ENCODE results near the gene AMHR2. TPM values are rescaled to one million over a fixed set of nuclear protein-coding genes. Genes with fewer than 3 reads are reported as not detected.

The AMHR2 gene
- total RNA-seq, 1 experiment from 2014 or later = not detected

DNA sequence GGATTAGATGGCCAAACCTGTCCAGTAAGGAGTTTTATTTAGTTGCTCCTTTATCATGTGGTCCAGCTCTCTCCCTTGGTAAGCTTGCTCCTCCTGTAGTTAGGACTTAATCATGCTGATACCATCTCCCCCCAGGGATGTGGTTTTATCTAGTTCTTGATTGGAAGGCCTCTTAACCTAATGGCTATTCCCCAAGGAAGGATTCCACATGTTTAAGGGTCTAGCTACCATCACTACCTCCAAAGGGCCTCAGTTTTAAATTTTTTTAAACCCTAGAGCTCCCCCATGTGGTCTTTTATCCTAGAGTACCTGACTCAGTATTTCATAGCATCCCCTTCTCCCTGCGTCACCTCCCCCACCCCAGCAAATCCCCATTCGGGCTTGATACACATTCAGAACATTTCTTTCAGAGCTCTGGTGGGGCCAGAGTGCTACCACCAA is 53.1 kb downstream of the AMHR2 start:
- Histone ChIP-seq H3K9ac (ENCODE audit: extremely low read depth, insufficient read length, low read length) (no peak overlapping the region), H3K14ac (ENCODE audit: insufficient read depth, low read length) (no peak overlapping the region), H3K79me2 (ENCODE audit: insufficient read depth, low read length) (no peaks in the 10 kb centered on the region), H3K23me2 (ENCODE audit: insufficient read length, low read depth, low read length, poor library complexity, severe bottlenecking) (no peaks in the 10 kb centered on the region), H2BK120ac (ENCODE audit: low read depth, low read length, poor library complexity, severe bottlenecking) (no peak overlapping the region), H4K91ac (ENCODE audit: insufficient read length, low read depth, low read length) (no peak overlapping the region), H4K20me1 (ENCODE audit: control insufficient read depth, insufficient read depth, insufficient read length) (no peaks in the 10 kb centered on the region), H2AK5ac (ENCODE audit: insufficient read length, low read length) (no peak overlapping the region), H4K8ac (replicated peaks; ENCODE audit: insufficient read length, low read depth, low read length) (no peak overlapping the region), H3K18ac (ENCODE audit: insufficient read length, low read depth, low read length) (no peak overlapping the region), H3K79me1 (ENCODE audit: insufficient read depth, low read depth, low read length, poor library complexity, severe bottlenecking) (peaks cover 8% of the 10 kb centered on the region), H3K4ac (ENCODE audit: low read depth, low read length) (no peak overlapping the region), H3K27ac (ENCODE audit: insufficient read length, low read depth, low read length) (no peak overlapping the region), H2BK20ac (ENCODE audit: low read depth, low read length, poor library complexity, severe bottlenecking) (no peak overlapping the region), H2BK5ac (ENCODE audit: insufficient read length, low read length) (no peak overlapping the region), H3K56ac (ENCODE audit: insufficient read length, low read depth, low read length) (no peak overlapping the region), H3K4me1 (ENCODE audit: insufficient read depth, low read length) (no peaks in the 10 kb centered on the region), H3K4me2 (ENCODE audit: insufficient read depth, insufficient read length, low read length) (no peak overlapping the region), H4K5ac (ENCODE audit: insufficient read length, low read depth, low read length) (no peak overlapping the region), H3K27me3 (ENCODE audit: insufficient read depth, low read length) (no peaks in the 10 kb centered on the region), H3K23ac (ENCODE audit: insufficient read length, low read depth, low read length) (no peak overlapping the region), H3T11ph (ENCODE audit: low read length) (no peak overlapping the region), H2BK12ac (ENCODE audit: insufficient read length, low read depth, low read length) (no peak overlapping the region), H2AFZ (ENCODE audit: low read length) (no peak overlapping the region), H3K9me3 (ENCODE audit: control insufficient read depth, low read depth, low read length) (no peaks in the 10 kb centered on the region), H2BK15ac (ENCODE audit: low read depth, low read length) (no peak overlapping the region)
- Mint-ChIP-seq H3K9me3 (no peaks in the 10 kb centered on the region), H3K4me1 (peaks cover 39 to 60% of the 10 kb centered on the region in 2 experiments), H3K27ac (peak overlapping the region; percentile 40 to 81 (median 71); a peak in 5 of 7 replicates), H3K4me3 (peak overlapping the region in 1 of 2 experiments; percentile 42; a peak in 1 of 5 replicates), H3K36me3 (ENCODE audit: insufficient read depth in 1 of 3, low read depth in 3 of 3) (peaks cover 63 to 95% (median 89%) of the 10 kb centered on the region in 3 experiments), H3K27me3 (ENCODE audit: low read depth) (no peaks in the 10 kb centered on the region; the same call in 1 of the 2 replicates)
- no CpG with 5 or more reads among the region's 2 CpGs for WGBS (ENCODE audit: extremely low coverage, insufficient read length, low lambda C conversion rate)
- peak; percentile 63 for TF ChIP-seq CTCF (conservative IDR thresholded peaks at IDR 0.05)
- DNase-seq = no peak
